CD4-positive, alpha-beta T cell treated with Interferon alpha-2 for 1 hour (primary cell): ENCODE data around the gene GNAI2.
"Not testable (repeated sequence)": the region's sequence is repeated elsewhere in the genome, so short reads cannot be mapped to it uniquely, and the experiment has no call there.

Source experiments
- DNase-seq, 2 donors: peaks; one replicate each; pipeline ENCODE4 v3.0.0-alpha.2; 2020 to 2022

Gene GNAI2

DNA sequence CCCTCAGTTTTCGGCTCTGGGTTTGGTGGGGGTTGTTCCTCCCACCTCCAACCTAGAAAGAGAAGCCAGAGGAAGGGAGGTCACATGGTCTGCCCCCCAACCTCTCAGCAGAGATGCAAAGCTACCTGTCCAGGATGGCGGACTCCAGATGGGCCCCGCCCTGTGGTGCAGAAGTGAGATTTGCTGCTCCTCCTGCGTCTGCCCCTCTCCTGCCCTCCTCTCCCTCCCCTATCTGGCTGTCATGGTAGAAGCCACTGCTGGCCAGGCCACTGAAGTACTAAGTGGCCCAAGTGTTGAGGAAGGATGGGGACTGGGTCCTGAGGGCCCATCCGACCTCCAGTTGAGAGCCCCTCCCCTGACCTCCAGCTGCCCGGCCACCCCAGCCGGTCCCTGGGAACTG is 30.8 kb downstream of the GNAI2 start:
- DNase-seq = no peak

DNA sequence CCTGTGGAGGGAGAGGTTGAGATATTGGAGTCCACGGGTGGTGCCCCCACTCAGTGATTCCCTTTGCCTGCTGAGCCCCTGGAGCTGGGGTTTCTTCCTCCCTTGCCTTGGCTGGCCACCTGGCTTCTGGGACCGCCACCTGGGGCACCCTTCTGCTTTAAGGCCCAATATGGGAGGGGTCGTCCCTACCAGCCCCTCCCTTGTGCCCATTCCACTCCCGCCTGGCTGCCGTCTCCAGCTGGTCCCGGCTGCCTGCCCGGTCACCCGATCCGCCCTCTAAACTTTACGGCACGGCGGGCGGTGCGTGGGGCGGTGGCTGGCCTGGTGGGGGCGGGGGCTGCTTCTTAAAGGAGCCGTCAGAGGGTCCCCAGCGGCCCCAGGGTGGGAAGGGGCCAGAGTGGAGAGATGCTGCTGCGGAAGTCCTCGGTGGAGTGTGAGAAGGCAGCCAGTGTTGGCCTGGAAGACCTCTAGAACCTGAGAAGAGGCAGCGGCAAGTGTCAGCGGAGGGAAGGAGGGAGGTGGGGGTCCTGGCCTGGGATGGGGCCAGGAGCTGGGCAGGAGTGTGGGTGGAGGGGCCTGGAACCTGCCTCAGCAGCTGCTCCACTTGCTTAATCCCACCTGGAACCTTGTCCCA is 31.4 kb downstream of the GNAI2 start:
- no peak for DNase-seq

DNA sequence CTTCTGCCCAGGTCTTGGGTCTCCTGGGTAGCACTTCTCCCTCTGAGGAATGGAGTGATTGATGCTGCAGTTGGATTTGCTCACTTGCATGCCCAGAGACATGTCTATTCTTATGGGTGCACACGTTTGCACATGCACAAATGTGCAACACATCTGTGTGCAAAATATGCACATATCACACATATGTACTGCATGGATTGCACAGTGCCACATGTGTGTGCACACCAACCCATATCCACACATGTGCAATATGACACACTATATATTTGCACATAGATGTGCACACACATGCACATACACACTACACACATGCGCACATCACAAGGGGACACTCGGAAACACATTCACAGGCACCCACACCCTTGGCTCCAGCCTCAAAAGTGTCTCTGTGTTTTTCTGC is 32.3 kb downstream of the GNAI2 start:
- no peak for DNase-seq

DNA sequence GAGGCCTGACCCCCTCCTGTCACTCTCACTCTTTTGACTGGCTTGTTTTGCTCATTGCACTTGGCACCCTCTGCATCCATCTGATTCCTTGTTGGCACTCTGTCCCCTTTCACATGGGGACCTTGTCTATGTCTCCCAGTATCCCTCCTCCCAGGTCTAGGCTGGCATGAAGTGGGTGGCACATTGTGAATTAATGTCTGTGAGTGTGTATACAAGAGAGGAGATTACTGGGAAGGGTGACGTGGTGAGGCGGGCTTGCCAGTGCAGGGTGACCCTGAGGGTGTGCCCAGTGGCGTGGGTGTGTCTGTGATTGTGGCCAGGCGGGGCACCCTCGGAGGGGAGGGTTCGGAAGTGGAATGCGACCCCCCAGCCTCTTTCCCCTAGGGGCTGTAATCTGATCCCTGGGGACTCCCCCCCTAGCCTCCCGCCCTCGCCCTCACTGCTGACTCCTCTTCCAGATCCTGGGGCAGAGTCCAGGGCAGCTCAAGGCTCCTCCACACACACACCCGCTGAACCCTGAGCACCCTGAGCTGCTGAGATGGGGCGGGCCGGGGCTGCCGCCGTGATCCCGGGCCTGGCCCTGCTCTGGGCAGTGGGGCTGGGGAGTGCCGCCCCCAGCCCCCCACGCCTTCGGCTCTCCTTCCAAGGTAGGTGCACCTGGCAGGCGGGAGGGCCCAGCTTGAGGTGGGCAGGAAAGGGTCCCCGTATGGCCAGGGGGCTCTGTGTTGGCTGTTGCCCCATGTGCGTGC is 32.9 kb downstream of the GNAI2 start, which contains the start of gene SEMA3B:
TSS of gene SEMA3B (plus strand) at position 445 of the 749 bp plus-strand sequence. CDS start at position 539, 94 bp downstream.
- DNase-seq = no peak

DNA sequence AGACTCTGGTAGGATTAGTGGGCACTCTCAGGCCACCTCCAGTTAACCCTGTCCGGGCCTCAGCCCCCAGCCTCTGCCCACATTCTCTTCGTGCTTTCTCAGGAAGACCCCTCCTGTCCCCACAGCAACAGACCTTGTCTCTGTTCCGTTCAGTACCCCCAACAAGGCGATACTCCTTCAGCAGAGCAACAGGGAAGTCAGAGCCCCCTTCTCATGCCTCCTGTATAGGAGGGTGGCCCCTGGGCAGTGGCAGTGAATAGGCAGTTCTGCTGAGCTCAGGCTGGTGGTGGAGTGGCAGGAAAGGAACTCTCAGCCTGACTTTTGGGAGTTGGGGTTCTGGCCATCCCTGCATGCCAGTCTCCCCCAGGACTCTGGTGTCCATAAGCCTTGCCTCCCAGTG is 33.5 kb downstream of the GNAI2 start:
- DNase-seq = no peak

DNA sequence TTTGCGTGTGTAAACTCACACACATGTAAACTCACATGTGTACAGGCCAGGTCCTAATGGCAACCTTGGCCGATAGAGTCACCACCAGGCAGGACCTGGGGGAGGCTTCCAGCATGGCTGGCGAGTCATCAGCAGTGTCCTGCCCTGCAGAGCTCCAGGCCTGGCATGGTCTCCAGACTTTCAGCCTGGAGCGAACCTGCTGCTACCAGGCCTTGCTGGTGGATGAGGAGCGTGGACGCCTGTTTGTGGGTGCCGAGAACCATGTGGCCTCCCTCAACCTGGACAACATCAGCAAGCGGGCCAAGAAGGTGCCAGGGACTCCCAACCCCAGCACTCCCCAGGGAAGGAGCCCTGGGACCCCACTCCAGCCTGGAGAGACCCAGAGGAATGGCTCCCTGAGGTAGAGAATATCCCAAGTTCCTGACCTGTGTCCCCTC is 34.0 kb downstream of the GNAI2 start:
- DNase-seq = no peak

DNA sequence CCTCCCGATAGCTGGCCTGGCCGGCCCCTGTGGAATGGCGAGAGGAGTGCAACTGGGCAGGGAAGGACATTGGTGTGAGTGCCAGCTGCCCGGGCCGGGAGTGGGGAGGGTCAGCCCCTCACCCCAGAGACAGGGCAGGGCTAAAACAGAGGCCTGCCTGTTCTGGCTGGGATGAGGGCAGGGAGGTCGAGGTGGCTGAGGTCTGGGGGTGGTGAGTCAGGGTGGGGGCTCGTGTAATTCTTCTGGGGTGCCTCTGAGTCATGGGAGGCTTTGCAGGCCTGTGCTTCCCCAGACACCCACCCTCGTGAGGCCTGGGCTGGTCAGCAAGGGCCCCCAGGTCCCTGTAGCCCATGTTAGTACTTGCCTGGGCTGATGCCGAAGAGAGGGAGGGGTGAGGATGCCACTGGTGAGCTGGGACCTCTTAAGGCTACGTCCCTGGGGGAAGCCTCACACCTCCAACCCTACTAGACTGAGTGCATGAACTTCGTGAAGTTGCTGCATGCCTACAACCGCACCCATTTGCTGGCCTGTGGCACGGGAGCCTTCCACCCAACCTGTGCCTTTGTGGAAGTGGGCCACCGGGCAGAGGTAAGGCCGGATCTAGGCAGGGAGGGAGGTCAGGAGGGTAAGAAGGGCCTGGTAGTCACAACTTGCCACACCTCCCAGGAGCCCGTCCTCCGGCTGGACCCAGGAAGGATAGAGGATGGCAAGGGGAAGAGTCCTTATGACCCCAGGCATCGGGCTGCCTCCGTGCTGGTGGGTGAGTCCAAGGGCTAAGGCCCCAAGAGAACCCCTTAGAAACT is 34.6 kb downstream of the GNAI2 start:
- DNase-seq = no peak

DNA sequence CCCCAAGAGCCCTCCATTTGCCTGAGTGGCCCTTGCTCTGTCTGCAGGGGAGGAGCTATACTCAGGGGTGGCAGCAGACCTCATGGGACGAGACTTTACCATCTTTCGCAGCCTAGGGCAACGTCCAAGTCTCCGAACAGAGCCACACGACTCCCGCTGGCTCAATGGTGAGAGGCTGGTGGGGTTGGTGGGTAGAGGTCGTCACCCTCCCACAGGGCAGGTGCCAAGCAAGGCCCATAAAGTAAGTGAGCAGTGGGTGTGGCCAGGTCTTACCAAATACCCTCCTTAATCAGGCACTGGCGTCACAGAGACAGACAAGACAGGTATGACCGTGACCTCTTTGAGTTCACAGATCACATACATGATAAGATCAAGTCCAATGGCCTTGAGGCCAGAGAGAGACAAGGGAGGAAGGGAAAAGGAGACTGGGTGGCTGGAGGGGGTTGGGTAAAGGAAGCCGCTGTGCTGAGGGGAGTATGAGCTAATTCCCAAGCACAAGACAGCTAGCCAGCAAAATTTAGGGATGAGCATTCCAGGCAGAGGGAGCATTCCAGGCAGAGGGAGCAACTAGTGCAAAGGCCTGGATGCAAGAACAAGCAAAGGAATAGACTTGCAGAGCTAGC is 35.4 kb downstream of the GNAI2 start:
- DNase-seq = no peak

DNA sequence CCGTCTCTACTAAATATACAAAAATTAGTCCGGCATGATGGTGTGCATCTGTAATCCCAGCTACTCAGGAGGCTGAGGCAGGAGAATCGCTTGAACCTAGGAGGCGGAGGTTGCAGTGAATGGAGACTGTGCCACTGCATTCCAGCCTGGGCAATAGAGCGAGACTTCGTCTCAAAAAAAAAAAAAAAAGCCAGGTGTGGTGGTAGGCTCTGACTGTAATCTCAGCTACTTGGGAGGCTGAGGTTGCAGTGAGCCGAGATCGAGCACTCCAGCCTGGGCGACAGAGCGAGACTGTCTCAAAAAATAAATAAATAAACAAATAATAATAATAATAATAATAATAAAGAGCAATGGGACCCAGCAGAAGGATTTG is 36.5 kb downstream of the GNAI2 start:
- DNase-seq = not testable (repeated sequence)

DNA sequence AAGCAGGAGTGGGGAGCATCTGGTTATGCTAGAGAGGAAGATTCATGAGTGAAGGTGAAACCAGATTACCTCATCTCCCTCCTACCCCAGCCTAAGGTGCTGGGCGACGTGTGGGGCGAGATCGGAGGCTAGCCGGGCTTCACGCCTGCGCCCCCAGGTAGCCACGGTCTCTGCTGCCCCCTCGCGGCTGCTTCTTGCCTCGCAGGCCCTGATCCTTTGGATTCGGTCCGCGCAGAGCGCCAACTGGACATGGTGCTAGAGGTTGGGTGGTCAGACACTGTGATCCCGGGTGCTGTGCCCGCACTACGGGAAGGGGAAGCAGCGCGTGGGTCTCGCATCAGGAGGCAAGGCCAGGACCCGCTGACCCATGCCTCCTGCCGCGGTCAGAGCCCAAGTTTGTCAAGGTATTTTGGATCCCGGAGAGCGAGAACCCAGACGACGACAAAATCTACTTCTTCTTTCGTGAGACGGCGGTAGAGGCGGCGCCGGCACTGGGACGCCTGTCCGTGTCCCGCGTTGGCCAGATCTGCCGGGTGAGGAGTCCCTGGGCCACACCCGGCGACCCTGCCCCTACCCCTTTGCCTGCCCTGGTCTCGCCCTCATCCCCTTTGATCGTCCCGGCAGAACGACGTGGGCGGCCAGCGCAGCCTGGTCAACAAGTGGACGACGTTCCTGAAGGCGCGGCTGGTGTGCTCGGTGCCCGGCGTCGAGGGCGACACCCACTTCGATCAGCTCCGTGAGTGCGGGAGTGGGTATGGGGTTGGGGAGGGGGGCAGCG is 37.1 kb downstream of the GNAI2 start:
- peak; percentile 81 to 87 for DNase-seq

DNA sequence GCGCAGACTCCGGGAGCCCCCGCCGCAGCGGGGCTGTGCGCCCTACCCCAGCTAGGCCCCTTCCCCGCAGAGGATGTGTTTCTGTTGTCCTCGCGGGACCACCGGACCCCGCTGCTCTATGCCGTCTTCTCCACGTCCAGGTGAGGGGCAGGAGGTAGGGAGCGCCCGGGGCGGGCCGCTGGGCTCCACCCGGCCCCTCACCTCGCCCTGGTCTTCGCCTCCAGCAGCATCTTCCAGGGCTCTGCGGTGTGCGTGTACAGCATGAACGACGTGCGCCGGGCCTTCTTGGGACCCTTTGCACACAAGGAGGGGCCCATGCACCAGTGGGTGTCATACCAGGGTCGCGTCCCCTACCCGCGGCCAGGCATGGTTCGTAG is 37.7 kb downstream of the GNAI2 start:
- DNase-seq = no peak

DNA sequence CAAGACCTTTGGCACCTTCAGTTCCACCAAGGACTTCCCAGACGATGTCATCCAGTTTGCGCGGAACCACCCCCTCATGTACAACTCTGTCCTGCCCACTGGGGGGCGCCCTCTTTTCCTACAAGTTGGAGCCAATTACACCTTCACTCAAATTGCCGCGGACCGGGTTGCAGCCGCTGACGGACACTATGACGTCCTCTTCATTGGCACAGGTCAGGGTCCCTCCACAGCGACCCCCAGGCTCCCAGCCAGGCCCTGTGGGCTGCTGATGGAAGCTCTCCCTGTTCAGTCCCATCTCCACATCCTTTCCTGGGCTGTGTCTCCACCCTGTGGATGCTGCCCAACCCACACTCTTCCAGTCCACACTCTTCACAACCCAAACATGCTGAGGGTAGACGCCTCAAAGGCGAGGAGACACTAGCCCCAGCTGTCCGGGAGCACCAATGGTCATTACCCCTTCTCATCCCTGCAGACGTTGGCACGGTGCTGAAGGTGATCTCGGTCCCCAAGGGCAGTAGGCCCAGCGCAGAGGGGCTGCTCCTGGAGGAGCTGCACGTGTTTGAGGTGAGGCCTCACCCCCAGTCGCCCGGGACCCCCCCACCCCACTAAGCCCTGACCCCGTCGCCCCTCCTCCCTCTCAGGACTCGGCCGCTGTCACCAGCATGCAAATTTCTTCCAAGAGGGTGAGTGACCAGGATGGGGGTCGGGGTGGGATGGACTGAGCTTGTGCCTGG is 38.5 kb downstream of the GNAI2 start:
- DNase-seq = peak; percentile 72 to 75

DNA sequence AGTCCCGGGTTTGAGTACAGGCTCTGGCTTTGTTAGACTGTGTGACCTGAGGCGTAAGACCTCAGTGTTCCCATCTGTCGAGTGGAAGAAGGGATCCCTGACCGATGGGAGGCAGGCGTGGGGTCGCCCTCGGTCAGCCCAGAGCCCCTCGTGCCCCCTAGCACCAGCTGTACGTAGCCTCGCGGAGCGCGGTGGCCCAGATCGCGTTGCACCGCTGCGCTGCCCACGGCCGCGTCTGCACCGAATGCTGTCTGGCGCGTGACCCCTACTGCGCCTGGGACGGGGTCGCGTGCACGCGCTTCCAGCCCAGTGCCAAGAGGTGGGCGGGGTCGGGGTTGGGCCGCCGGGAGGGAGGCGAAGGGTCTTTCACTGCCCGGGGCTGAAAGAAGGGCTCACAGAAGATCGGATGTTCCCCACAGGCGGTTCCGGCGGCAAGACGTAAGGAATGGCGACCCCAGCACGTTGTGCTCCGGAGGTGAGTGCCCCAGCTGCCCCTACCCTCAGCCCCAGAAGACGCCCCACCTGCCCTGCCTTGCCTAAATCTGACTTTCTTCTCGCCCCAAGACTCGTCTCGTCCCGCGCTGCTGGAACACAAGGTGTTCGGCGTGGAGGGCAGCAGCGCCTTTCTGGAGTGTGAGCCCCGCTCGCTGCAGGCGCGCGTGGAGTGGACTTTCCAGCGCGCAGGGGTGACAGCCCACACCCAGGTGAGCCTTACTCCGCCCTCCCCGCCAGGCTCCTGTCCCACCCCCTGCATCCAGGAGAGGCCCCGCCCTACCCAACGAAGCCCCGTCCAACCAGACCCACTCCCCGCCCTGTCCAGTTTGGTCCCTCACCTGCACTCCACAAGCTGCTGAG is 39.4 kb downstream of the GNAI2 start:
- no peak for DNase-seq

DNA sequence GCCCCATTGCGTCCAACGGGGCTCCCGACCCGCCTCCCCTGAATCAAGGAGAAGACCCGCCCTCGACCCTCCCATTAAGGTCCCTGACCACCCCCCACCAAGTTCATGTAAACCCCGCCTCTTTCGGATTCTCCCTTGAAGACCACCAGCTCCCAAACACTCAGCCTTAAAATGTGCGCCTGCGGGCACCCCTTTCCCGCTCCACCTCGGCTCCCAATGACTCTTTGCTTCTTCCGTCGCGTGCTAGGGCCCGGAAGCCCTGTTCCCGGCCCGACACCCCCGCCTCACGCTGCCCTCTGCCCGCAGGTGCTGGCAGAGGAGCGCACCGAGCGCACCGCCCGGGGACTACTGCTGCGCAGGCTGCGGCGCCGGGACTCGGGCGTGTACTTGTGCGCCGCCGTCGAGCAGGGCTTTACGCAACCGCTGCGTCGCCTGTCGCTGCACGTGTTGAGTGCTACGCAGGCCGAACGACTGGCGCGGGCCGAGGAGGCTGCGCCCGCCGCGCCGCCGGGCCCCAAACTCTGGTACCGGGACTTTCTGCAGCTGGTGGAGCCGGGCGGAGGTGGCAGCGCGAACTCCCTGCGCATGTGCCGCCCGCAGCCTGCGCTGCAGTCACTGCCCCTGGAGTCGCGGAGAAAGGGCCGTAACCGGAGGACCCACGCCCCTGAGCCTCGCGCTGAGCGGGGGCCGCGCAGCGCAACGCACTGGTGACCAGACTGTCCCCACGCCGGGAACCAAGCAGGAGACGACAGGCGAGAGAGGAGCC is 40.2 kb downstream of the GNAI2 start:
- DNase-seq = no peak

DNA sequence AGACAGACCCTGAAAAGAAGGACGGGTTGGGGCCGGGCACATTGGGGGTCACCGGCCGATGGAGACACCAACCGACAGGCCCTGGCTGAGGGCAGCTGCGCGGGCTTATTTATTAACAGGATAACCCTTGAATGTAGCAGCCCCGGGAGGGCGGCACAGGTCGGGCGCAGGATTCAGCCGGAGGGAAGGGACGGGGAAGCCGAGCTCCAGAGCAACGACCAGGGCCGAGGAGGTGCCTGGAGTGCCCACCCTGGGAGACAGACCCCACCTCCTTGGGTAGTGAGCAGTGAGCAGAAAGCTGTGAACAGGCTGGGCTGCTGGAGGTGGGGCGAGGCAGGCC is 40.7 kb downstream of the GNAI2 start:
- no peak for DNase-seq

DNA sequence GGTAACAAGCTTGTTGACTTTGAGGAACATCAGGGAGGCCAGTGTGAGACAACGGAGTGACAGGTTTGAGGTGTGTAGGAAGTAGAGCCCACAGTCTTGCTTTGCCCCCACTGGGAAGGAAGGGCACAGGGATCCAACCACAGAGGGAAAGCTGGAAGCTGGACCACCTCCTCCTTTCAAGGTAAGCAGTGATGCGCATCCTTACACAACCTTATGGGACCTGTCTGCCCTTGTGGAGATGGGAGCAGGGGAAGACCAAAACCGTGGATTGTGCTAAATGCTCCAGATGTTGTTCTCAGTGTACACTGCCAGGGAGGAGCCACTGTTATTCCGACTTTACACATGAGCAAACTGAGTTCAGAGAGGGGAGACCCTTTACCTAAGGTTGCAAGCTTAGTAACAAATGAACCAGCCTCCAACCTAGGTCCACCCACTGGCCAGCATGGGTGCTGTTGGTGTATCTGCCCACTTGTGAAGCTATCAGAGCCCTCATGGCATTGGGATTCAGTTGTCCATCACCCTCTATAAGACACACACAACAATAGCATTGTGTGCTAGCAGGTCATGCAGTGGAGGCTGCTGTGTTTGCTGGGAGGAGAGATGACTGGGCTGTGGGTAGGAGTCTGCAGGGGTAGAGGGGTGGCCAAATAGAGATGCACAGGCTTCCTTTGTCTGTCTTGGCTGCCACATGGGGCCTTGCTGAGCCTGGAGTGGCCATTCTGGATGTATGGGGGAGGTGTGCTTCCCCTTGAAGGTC is 42.3 kb downstream of the GNAI2 start:
- no peak for DNase-seq

DNA sequence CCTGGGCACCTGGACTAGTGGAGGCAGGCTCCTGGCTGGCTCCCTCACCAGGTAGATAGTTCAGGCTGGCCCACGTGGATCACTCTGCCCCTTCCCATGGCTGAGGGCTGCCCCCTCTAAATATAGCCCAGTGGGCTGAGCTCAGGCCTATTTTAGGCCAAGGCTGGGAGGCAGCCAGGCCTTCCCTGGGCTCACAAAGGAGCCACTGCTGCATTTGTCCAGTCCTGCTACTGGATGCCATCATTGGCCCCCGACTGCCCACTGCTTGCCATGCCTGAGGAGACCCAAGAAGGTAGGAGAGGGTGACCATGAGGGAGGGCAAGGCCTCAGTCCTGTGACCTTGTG is 42.8 kb downstream of the GNAI2 start, which contains the start of gene LSMEM2:
TSS of gene LSMEM2 (plus strand) at position 208 of the 345 bp plus-strand sequence. CDS start at position 235, 27 bp downstream.
- DNase-seq = no peak

DNA sequence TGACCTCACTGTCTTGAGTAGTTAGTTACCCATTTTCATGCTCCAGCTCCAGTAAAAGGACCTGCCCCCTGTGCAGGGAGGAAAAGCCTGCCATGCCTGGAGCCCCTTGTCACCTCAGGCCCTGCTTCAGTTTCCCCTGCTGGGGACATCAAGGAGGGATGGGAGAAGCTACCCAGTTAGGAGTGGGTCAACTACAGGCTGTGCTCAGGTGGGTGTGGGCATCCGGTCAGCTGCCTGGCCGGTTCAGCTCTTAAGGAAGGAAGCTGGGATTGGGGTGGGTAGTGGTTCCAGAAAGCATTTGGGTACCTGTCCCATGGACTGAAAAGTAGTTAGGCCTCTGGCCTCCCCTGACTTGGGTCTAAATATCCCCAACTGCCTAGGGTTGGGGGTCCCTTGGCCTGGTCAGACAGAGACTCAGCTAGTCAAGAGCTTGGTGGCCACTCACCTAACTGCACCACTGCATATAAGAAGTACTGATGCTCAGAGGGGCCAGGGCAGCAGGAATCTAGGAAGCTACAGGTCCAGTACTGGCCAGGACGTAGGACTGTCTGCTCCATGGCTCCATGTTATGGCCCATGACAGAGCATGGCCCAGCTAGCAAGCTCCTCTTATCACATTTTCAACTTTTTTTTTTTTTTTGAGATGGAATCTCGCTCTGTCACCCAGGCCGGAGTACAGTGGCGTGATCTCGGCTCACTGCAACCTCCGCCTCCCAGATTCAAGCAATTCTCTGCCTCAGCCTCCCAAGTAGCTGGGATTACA is 43.4 kb downstream of the GNAI2 start:
- no peak for DNase-seq

DNA sequence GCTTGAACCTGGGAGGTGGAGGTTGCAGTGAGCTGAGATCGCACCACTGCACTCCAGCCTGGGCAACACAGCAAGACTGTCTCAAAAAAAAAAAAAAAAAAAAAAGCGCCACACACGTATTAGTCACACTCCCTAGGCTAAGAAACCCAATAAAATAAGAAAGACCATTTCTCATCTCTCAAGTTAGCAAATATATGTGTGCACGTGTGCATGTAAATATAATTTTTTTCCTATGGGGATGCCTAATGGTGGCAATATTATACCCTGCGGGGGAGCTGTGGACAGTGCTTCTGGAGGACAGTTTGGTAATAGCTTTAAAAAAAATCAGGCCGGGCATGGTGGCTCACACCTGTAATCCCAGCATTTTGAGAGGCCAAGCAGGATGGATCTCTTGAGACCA is 48.1 kb downstream of the GNAI2 start:
- DNase-seq = not testable (repeated sequence)
